Mesendoderm (in vitro differentiated cells): ENCODE data around the gene CDC14A.
"Not testable (repeated sequence)": the region's sequence is repeated elsewhere in the genome, so short reads cannot be mapped to it uniquely, and the experiment has no call there.

Experiments used
- DNase-seq: peaks from one replicate; pipeline ENCODE4 v3.0.0; 2013
- H2AK5ac ChIP-seq: 2 replicates; pipeline ENCODE4 v1.6.1; 2013; ENCODE audit warnings: low read length, inconsistent platforms
- H2BK120ac ChIP-seq: 2 replicates; pipeline ENCODE4 v1.6.1; 2013; ENCODE audit warnings: low read depth, mild to moderate bottlenecking, low read length, moderate library complexity, mixed read lengths
- H2BK15ac ChIP-seq: replicated peaks from 2 replicates; pipeline ENCODE4 v1.6.1; 2013; ENCODE audit warnings: low read depth, mild to moderate bottlenecking, moderate library complexity
- H2BK5ac ChIP-seq: 2 replicates; pipeline ENCODE4 v1.6.1; 2013; ENCODE audit warnings: low read length, inconsistent platforms
- H3K18ac ChIP-seq: 2 replicates; pipeline ENCODE4 v1.6.1; 2013; ENCODE audit warnings: mild to moderate bottlenecking, low read length, mixed read lengths
- H3K23ac ChIP-seq: one replicate; pipeline ENCODE4 v1.6.1; 2013; ENCODE audit warnings: low read length
- H3K27ac ChIP-seq: 2 replicates; pipeline ENCODE4 v1.5.1; 2013; ENCODE audit warnings: low read depth, mild to moderate bottlenecking, inconsistent platforms, low read length, moderate library complexity
- H3K27me3 ChIP-seq: 2 replicates; pipeline ENCODE4 v1.6.1; 2013; ENCODE audit warnings: low read length, control low read depth, mild to moderate bottlenecking, inconsistent platforms; ENCODE audit not compliant: insufficient read depth, poor library complexity
- H3K36me3 ChIP-seq: 2 replicates; pipeline ENCODE4 v1.6.1; 2013; ENCODE audit warnings: low read length, inconsistent platforms; ENCODE audit not compliant: control insufficient read depth, insufficient read depth
- H3K4ac ChIP-seq: one replicate; pipeline ENCODE4 v1.6.1; 2013; ENCODE audit warnings: low read depth, mild to moderate bottlenecking, low read length, moderate library complexity
- H3K4me1 ChIP-seq: 2 replicates; pipeline ENCODE4 v1.6.1; 2013; ENCODE audit warnings: low read depth, low read length, inconsistent platforms; ENCODE audit not compliant: control insufficient read depth
- H3K4me2 ChIP-seq: 2 replicates; pipeline ENCODE4 v1.6.1; 2013; ENCODE audit warnings: low read length
- H3K4me3 ChIP-seq: 2 replicates; pipeline ENCODE4 v1.5.1; 2013; ENCODE audit warnings: mild to moderate bottlenecking, low read length
- H3K56ac ChIP-seq: one replicate; pipeline ENCODE4 v1.6.1; 2013; ENCODE audit warnings: low read length
- H3K79me1 ChIP-seq: 2 replicates; pipeline ENCODE4 v1.6.1; 2013; ENCODE audit warnings: low read length, inconsistent platforms
- H3K79me2 ChIP-seq: 2 replicates; pipeline ENCODE4 v1.6.1; 2013; ENCODE audit warnings: mild to moderate bottlenecking, low read length; ENCODE audit not compliant: control insufficient read depth, insufficient read depth
- H3K9ac ChIP-seq: 2 replicates; pipeline ENCODE4 v1.6.1; 2013; ENCODE audit warnings: low read length, inconsistent platforms
- H4K5ac ChIP-seq: one replicate; pipeline ENCODE4 v1.6.1; 2013; ENCODE audit warnings: low read length
- H4K8ac ChIP-seq: one replicate; pipeline ENCODE4 v1.6.1; 2013; ENCODE audit warnings: low read depth, mild to moderate bottlenecking, control low read depth, low read length, moderate library complexity
- WGBS: extraction: QIAGEN DNeasy Blood & Tissue Kit; methylation state at CpG from one replicate; pipeline ENCODE4 v1.1.7; 2013; ENCODE audit warnings: low lambda C conversion rate, missing lambda C conversion rate; ENCODE audit not compliant: insufficient coverage; ENCODE audit errors: extremely low coverage; 5-methylcytosine and 5-hydroxymethylcytosine counted together

Gene CDC14A

GRCh38 chr1:100366209-100366525, 13.9 kb downstream of the CDC14A start:
- H3K9ac ChIP-seq, result no peak overlapping the region
- no peak overlapping the region for H3K27ac ChIP-seq
- H4K8ac ChIP-seq, result no peak overlapping the region
- no peak overlapping the region for H2BK5ac ChIP-seq
- no peak overlapping the region for H3K4ac ChIP-seq
- DNase-seq, result no peak
- no peaks in the 10 kb centered on the region for H3K27me3 ChIP-seq
- no peak overlapping the region for H3K4me3 ChIP-seq
- H3K18ac ChIP-seq, result no peak overlapping the region
- no peak overlapping the region for H3K56ac ChIP-seq
- peaks cover 18% of the 10 kb centered on the region for H3K79me1 ChIP-seq
- no peak overlapping the region for H3K23ac ChIP-seq
- H3K79me2 ChIP-seq, result peaks cover 28% of the 10 kb centered on the region
- no peak overlapping the region for H2AK5ac ChIP-seq
- H3K4me1 ChIP-seq, result peaks cover 10% of the 10 kb centered on the region
- no peak overlapping the region for H3K4me2 ChIP-seq
- no peak overlapping the region for H2BK15ac ChIP-seq
- H2BK120ac ChIP-seq, result no peak overlapping the region
- no peak overlapping the region for H4K5ac ChIP-seq
- WGBS, result no CpG with 5 or more reads among the region's 1 CpG
- no peaks in the 10 kb centered on the region for H3K36me3 ChIP-seq

GRCh38 chr1:100369339-100369738, 17.0 kb downstream of the CDC14A start:
- WGBS, result no CpG with 5 or more reads among the region's 4 CpGs
- H4K8ac ChIP-seq, DNase-seq: not testable (repeated sequence)

DNA sequence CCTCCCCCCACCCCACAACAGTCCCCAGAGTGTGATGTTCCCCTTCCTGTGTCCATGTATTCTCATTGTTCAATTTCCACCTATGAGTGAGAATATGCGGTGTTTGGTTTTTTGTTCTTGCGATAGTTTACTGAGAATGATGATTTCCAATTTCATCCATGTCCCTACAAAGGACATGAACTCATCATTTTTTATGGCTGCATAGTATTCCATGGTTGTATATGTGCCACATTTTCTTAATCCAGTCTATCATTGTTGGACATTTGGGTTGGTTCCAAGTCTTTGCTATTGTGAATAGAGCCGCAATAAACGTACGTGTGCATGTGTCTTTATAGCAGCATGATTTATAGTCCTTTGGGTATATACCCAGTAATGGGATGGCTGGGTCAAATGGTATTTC, 21.6 kb downstream of the CDC14A start:
- H2AK5ac ChIP-seq, result not testable (repeated sequence)

More at GRCh38 chr1:100369339-100369738, 17.0 kb downstream of the CDC14A start:
- not testable (repeated sequence) for H3K9ac ChIP-seq, H3K4me3 ChIP-seq, H3K4me2 ChIP-seq, H3K4ac ChIP-seq, H3K18ac ChIP-seq, H3K23ac ChIP-seq, H3K27me3 ChIP-seq, H2BK5ac ChIP-seq, H2AK5ac ChIP-seq, H4K5ac ChIP-seq, H3K36me3 ChIP-seq, H3K79me1 ChIP-seq, H3K4me1 ChIP-seq, H2BK120ac ChIP-seq, H3K27ac ChIP-seq, H3K56ac ChIP-seq, H2BK15ac ChIP-seq
- peaks cover 13% of the 10 kb centered on the region for H3K79me2 ChIP-seq

DNA sequence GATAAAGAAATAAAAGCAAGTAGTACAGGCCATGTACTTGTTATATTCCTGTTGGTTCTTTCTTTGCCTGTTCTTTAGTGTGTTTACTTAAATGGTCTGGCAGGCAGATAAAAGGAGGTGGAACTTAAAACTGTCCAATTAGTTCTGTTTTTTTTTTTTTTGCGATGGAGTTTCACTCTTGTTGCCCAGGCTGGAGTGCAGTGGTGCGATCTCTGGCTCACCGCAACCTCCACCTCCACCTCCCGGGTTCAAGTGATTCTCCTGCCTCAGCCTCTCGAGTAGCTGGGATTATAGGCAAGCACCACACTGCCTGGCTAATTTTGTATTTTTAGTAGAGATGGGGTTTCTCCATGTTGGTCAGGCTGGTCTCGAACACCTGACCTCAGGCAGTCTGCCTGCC, 24.6 kb downstream of the CDC14A start:
- not testable (repeated sequence) for H3K56ac ChIP-seq, H3K79me2 ChIP-seq, H3K27ac ChIP-seq, H3K4me3 ChIP-seq, H3K27me3 ChIP-seq, H3K23ac ChIP-seq, H3K4ac ChIP-seq, H2BK15ac ChIP-seq, H3K4me1 ChIP-seq, H2BK120ac ChIP-seq, DNase-seq, H3K4me2 ChIP-seq, H3K36me3 ChIP-seq, H3K18ac ChIP-seq, H4K8ac ChIP-seq, H3K9ac ChIP-seq, H2BK5ac ChIP-seq, H4K5ac ChIP-seq, H2AK5ac ChIP-seq
- H3K79me1 ChIP-seq, result peaks cover 12% of the 10 kb centered on the region
- no CpG with 5 or more reads among the region's 6 CpGs for WGBS

More for the DNA sequence above, 21.6 kb downstream of the CDC14A start:
- not testable (repeated sequence) for H3K4me3 ChIP-seq, H4K8ac ChIP-seq, H2BK15ac ChIP-seq, H3K56ac ChIP-seq, H3K4me2 ChIP-seq, H3K9ac ChIP-seq, H3K18ac ChIP-seq, H3K36me3 ChIP-seq, H4K5ac ChIP-seq, H3K27me3 ChIP-seq, H3K79me1 ChIP-seq, H2BK5ac ChIP-seq, H2BK120ac ChIP-seq, H3K27ac ChIP-seq, H3K4me1 ChIP-seq, H3K79me2 ChIP-seq, H3K23ac ChIP-seq, H3K4ac ChIP-seq, DNase-seq
- no CpG with 5 or more reads among the region's 5 CpGs for WGBS

DNA sequence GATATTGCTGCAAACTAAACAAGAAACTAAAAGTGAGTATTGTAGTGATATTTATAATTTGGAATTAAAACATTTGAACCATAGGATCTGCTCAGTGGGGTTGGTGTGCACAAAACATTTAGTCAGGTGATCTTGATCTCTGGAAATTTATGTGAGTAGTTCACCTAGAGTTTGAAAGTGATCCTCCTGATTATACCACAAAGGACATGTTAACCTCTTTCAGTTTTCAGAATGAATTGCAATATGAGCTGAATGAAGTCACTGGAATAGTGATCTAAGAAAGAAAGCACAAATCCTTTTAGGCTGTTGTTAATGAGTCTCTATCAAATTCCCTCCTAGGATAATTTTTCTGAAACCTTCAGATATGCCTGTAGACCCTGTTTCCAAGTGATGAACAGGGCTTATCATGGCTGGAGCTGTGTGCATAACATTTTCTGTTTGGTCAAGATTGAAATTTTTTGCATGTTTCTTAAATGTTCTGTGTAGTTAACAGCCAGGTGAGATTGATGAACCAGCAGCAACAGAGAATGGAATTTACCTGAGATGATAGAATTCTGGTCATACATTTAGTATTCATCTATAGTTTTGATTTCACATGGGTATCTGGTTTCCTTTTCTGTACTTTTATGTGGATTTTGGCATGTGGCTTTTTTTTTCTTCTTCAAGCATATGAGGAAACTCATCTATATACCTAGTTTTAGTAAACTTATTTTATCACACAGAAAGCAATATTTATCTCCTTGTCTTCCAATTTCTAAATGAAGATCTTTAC, 25.5 kb downstream of the CDC14A start:
- Histone ChIP-seq H2BK120ac (no peak overlapping the region), H3K79me1 (peaks cover 12% of the 10 kb centered on the region), H4K5ac (no peak overlapping the region), H3K27ac (no peak overlapping the region), H2BK5ac (no peak overlapping the region), H3K9ac (no peak overlapping the region), H3K4ac (no peak overlapping the region), H3K27me3 (no peaks in the 10 kb centered on the region), H3K36me3 (no peaks in the 10 kb centered on the region), H3K79me2 (no peaks in the 10 kb centered on the region), H3K4me2 (no peak overlapping the region), H2BK15ac (no peak overlapping the region), H4K8ac (no peak overlapping the region), H3K18ac (no peak overlapping the region), H3K23ac (no peak overlapping the region), H2AK5ac (no peak overlapping the region), H3K56ac (no peak overlapping the region), H3K4me3 (no peak overlapping the region), H3K4me1 (peaks cover 4% of the 10 kb centered on the region)
- DNase-seq, result no peak

DNA sequence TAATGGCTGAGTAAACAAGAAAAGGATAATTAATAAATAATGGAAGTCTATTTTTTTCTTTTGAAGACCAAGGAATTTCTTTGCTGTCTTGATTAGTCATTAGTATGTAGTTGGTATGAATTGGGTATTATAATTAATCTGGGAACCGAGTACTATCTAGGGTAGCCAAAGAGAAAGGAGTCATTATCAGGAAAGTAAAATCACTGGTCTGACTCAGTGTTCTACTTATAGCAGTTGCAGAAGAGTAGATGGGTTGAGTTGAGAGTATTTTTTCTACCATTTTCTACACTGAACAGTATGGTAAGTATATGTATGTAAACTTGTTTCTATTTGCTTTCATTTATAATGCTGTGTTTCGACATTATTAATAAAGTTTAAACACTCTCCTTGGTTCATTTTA, 26.6 kb downstream of the CDC14A start:
- no peak overlapping the region for H4K8ac ChIP-seq
- H3K4me1 ChIP-seq, result peaks cover 4% of the 10 kb centered on the region
- no peak overlapping the region for H3K27ac ChIP-seq
- no peak overlapping the region for H3K4me2 ChIP-seq
- H2BK5ac ChIP-seq, result no peak overlapping the region
- H3K27me3 ChIP-seq, result no peaks in the 10 kb centered on the region
- WGBS, result no CpG with 5 or more reads among the region's 2 CpGs
- H3K4ac ChIP-seq, result no peak overlapping the region
- H3K79me2 ChIP-seq, result no peaks in the 10 kb centered on the region
- H3K4me3 ChIP-seq, result no peak overlapping the region
- H4K5ac ChIP-seq, result no peak overlapping the region
- no peaks in the 10 kb centered on the region for H3K36me3 ChIP-seq
- no peak overlapping the region for H3K18ac ChIP-seq
- H3K23ac ChIP-seq, result no peak overlapping the region
- no peak overlapping the region for H2AK5ac ChIP-seq
- no peak overlapping the region for H3K56ac ChIP-seq
- no peak overlapping the region for H2BK15ac ChIP-seq
- peaks cover 12% of the 10 kb centered on the region for H3K79me1 ChIP-seq
- H3K9ac ChIP-seq, result no peak overlapping the region
- DNase-seq, result no peak
- H2BK120ac ChIP-seq, result no peak overlapping the region
